Neural progenitor cell (in vitro differentiated cells): ENCODE measurements around the gene PEX7.

ENCODE experiments used
- EZH2 ChIP-seq: fragments of 200-600 bp; sonication (generic); IDR thresholded peaks from 2 replicates; pipeline ENCODE4 v1.6.1; 2017; ENCODE audit warnings: antibody characterized with exemption, mild to moderate bottlenecking, moderate library complexity
- TF ChIP-seq, protein P1 (sequence below): fragments of 200-600 bp; sonication (generic); IDR thresholded peaks from 2 replicates; pipeline ENCODE4 v1.5.1; 2017; ENCODE audit warnings: antibody characterized with exemption, mild to moderate bottlenecking

DNA sequence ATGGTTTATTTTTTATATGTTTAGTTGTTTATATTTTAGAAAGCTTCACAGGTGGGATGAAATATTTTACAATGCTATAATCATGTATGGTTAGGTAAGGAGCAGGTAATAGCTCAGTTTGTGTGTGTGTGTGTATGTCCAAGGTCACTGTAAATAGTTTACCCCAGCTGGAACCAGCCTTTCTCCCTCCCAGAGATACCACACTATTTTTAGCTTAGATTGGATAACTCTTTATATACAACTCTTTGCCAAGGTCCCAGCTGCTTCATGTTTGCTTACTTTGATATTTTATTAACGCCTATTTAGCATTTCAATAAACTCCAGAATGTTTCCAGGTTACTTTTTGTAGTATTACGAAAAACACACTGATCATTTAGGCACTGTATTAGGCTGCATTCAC, 1.8 kb upstream of the PEX7 start:
- TF ChIP-seq, protein P1, sequence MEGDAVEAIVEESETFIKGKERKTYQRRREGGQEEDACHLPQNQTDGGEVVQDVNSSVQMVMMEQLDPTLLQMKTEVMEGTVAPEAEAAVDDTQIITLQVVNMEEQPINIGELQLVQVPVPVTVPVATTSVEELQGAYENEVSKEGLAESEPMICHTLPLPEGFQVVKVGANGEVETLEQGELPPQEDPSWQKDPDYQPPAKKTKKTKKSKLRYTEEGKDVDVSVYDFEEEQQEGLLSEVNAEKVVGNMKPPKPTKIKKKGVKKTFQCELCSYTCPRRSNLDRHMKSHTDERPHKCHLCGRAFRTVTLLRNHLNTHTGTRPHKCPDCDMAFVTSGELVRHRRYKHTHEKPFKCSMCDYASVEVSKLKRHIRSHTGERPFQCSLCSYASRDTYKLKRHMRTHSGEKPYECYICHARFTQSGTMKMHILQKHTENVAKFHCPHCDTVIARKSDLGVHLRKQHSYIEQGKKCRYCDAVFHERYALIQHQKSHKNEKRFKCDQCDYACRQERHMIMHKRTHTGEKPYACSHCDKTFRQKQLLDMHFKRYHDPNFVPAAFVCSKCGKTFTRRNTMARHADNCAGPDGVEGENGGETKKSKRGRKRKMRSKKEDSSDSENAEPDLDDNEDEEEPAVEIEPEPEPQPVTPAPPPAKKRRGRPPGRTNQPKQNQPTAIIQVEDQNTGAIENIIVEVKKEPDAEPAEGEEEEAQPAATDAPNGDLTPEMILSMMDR: no peak
- no peak for TF ChIP-seq EZH2
